IPS-20b (cell line): ENCODE results near the gene MEP1A.
"Not testable (repeated sequence)": the region's sequence is repeated elsewhere in the genome, so short reads cannot be mapped to it uniquely, and the experiment has no call there.

Experiments
- H3K27ac ChIP-seq: one replicate; pipeline ENCODE4 v1.5.1; 2013; ENCODE audit warnings: low read length
- H3K27me3 ChIP-seq: 2 replicates; pipeline ENCODE4 v1.6.1; 2013; ENCODE audit warnings: mild to moderate bottlenecking, low read length, inconsistent platforms; ENCODE audit not compliant: insufficient read depth
- H3K36me3 ChIP-seq: 2 replicates; pipeline ENCODE4 v1.6.1; 2013; ENCODE audit warnings: low read depth, mild to moderate bottlenecking, inconsistent platforms, low read length, moderate library complexity; ENCODE audit not compliant: insufficient read depth
- H3K4me1 ChIP-seq: 2 replicates; pipeline ENCODE4 v1.6.1; 2013; ENCODE audit warnings: mild to moderate bottlenecking, control low read depth, inconsistent platforms, low read length, moderate library complexity; ENCODE audit not compliant: insufficient read depth
- H3K4me3 ChIP-seq: 2 replicates; pipeline ENCODE4 v1.5.1; 2013; ENCODE audit warnings: mild to moderate bottlenecking, low read length, inconsistent platforms
- H3K9ac ChIP-seq: 2 replicates; pipeline ENCODE4 v1.6.1; 2013; ENCODE audit warnings: low read depth, mild to moderate bottlenecking, inconsistent platforms, low read length, moderate library complexity
- H3K9me3 ChIP-seq: 2 replicates; pipeline ENCODE4 v1.6.1; 2013; ENCODE audit warnings: mild to moderate bottlenecking, low read depth, low read length, inconsistent platforms; ENCODE audit not compliant: insufficient read depth

MEP1A gene

DNA sequence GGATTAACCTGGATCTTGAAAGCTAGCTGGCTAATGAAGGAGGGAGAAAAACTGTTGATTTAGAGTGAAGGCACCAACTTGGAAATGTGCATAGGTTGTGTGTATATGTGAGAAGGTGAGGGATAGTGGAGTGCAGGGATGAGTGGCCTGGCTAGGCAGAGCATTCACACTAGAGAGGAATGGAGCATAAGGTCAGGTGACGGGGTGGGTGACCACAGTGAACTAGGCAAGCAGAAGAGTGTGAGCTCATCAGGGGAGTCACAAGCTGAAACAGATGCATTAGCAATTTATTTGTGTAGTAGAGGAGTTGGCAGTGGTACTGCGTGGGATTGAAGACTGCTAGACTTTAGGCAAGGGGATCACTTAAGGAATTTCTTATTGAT, 36.0 kb upstream of the MEP1A start:
- peaks cover 7% of the 10 kb centered on the region; the same call in 1 of the 2 replicates for H3K4me1 ChIP-seq
- no peaks in the 10 kb centered on the region for H3K36me3 ChIP-seq
- H3K9ac ChIP-seq: no peak overlapping the region
- H3K9me3 ChIP-seq: no peaks in the 10 kb centered on the region
- no peak overlapping the region for H3K4me3 ChIP-seq
- no peaks in the 10 kb centered on the region for H3K27me3 ChIP-seq
- H3K27ac ChIP-seq: no peak overlapping the region

DNA sequence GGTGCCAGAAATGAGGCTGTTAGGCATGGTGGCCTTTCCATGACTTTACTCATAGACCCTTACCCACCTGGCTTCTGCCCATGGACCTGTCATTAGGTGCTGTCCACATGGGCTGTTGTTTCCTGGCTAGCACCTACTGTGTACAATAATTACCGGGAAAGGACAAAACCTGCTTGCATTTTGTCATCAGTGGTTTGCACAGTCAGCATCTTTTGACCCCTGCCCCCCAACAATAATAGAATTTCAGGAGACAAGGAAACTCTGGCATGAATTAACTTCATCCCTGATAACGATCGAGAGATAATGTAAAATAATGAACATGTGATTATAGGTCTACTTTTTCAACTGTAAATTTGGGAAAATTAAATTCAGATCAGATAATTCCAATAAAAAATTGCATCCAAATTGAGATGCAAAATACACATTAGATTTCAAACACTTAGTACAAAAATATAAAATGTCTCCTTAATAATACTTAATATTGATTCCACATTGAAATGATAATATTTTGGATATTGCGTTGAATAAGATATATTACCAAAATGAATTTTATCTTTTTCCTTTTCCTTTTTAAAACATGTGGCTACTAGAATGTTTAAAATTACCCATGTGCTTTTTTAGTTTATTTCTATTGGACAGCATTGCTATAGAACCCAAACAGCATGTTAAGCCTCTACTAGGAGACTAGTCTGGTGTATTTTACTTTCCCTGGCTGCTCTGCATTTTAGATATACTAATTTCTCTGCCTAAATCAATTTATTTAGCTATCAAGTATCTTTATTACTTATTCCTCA, 34.0 kb upstream of the MEP1A start:
- Histone ChIP-seq H3K4me1 (peaks cover 7% of the 10 kb centered on the region; the same call in 1 of the 2 replicates), H3K36me3 (no peaks in the 10 kb centered on the region), H3K9me3 (no peaks in the 10 kb centered on the region), H3K4me3 (no peak overlapping the region), H3K27ac (no peak overlapping the region), H3K9ac (no peak overlapping the region), H3K27me3 (no peaks in the 10 kb centered on the region)

DNA sequence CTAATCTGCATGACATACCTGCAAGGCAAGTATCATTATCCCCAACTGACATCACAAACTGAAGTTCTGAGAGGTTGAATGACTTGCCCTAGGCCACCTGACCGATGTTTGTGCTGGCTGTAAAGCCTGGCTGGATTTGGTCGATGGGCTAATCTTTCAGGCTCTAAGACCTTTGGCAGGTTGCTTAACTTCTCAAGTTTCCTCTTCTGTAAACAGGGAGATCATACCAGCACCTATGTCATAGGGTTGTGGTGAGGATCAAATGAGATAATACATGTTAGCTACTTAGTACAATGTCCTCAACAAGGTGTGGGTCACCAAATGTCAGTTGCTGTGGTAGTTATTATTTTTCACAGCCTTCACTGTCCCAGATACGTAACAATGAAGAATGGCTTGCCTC, 32.3 kb upstream of the MEP1A start:
- peaks cover 7% of the 10 kb centered on the region; the same call in 1 of the 2 replicates for H3K4me1 ChIP-seq
- H3K9ac ChIP-seq: no peak overlapping the region
- no peak overlapping the region for H3K27ac ChIP-seq
- H3K36me3 ChIP-seq: no peaks in the 10 kb centered on the region
- H3K27me3 ChIP-seq: no peaks in the 10 kb centered on the region
- H3K4me3 ChIP-seq: no peak overlapping the region
- no peaks in the 10 kb centered on the region for H3K9me3 ChIP-seq

DNA sequence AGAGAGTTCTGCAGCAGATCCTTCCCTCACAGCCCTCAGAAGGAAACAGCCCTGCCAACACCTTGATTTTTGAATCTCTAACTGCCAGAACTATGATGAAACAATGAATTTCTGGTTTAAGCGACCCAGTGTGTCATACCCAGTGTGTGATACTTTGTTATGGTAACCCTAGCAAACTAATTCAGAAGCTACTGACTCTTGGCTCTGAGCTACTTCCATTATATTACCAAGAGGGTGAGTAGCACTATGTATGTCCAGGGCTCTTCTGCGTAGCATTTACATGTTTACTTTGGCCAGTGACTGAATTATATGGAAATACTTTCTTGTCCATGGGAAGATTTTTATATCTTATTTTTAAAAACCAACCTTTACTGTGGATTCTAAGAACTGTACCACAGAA, 29.7 kb upstream of the MEP1A start:
- Histone ChIP-seq H3K27ac (no peak overlapping the region), H3K4me3 (no peak overlapping the region), H3K36me3 (no peaks in the 10 kb centered on the region), H3K9ac (no peak overlapping the region), H3K27me3 (no peaks in the 10 kb centered on the region), H3K4me1 (no peaks in the 10 kb centered on the region), H3K9me3 (no peaks in the 10 kb centered on the region)

DNA sequence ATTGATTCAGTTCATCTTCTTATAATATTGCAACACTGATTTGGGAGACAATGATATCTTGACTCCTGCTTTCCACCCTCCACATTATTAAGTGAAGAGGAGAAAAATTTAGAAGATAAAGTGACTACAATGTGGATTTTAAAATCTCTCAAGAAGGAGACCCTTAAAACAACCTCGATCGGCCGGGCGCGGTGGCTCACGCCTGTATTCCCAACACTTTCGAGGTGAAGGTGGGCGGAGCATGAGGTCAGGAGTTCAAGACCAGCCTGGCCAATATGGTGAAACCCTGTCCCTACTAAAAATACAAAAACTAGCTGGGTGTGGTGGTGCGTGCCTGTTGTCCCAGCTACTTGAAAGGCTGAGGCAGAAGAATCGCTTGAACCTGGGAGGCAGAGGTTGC, 28.9 kb upstream of the MEP1A start:
- H3K9ac ChIP-seq, H3K36me3 ChIP-seq, H3K27me3 ChIP-seq, H3K4me3 ChIP-seq, H3K4me1 ChIP-seq, H3K9me3 ChIP-seq, H3K27ac ChIP-seq: not testable (repeated sequence)

DNA sequence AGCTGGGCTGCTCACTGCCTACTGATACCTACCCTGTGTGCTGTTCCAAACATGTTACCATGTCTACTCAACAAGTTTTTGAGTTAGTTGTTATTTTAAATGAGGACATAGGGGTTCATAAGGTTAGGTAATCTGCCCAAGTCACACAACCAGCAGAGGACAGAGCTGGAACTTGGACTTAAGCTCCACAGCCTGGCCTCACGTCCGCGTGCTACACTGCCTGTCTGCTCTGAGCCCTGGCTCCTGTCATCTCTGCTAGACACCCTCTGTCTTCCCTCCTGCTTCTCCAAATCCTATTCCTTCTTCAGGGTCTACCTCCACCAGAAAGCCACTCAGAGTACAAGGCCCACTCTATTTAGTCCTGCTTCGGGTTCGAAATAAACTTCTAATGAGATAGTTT, 28.2 kb upstream of the MEP1A start:
- Histone ChIP-seq H3K4me3 (no peak overlapping the region), H3K4me1 (no peaks in the 10 kb centered on the region), H3K36me3 (no peaks in the 10 kb centered on the region), H3K9ac (no peak overlapping the region), H3K27ac (no peak overlapping the region), H3K9me3 (no peaks in the 10 kb centered on the region), H3K27me3 (no peaks in the 10 kb centered on the region)

DNA sequence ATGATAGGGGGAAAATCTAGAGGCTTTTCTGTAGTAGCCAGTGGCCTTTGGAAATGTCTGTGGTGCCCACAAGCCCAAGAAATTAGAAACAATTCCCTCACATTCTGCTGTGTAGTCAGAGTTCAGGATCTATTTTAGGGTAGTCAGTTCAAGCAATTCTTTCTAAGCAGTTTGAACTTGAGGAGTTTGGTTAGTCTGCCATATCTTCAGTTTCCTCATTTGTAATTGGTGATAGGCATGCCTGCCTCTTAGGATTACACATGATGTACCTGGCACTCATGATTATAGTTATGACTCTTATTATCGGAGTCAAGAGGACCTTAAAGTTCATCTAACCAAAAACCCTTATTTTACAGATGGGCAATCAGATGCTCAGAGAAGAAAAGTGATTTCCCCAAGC, 21.2 kb upstream of the MEP1A start:
- Histone ChIP-seq H3K36me3 (no peaks in the 10 kb centered on the region), H3K4me3 (no peak overlapping the region), H3K27ac (no peak overlapping the region), H3K9me3 (no peaks in the 10 kb centered on the region), H3K9ac (no peak overlapping the region), H3K27me3 (no peaks in the 10 kb centered on the region), H3K4me1 (no peaks in the 10 kb centered on the region)

DNA sequence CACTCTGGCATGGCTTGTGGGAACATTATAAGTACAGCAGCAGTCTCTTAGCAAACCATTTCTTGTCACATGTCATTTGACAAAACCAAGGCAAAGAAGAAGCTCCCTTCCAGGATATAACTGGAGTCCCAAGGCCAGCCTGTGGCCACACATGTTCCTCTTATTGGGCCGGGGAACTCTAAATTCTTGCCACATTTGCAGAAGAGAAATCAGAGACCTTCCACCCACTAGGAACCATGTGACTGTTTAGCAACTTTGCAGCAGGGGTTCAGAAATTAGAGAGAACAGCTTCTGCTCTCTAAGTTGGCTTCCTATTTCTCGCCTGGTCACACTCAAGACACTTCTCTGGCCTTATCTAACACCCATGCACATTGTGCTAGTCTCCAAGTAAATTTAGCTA, 20.4 kb upstream of the MEP1A start:
- Histone ChIP-seq H3K27ac (no peak overlapping the region), H3K9me3 (no peaks in the 10 kb centered on the region)

DNA sequence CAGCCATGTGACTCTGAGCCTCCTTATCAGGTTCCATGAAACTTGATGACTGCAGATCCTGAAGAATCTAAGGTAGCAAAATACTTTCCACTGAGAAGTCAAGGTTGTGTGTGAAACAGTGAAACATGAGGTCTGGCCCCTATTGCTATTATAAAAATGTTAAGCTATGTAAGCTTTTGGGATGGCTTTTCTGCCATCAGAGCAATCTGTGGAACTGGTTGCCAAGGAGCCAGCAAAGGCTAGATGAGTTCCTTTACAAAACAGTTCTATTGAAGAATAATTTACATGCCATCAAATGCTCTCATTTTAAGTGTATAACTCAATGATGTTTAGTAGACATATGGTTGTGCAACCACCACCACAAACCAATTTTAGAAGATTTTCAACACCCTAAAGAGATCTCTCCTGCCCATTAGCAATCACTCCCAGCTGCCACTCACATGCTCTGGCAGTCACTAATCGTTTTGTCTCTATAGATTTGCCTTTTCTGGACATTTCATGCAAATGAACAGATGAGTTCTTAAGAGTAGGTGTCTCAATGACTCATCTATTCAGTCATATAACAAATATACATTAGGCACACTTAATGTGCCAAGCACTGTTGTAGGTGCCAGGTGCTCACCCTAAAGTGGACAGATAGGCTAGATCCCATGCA, 19.9 kb upstream of the MEP1A start:
- Histone ChIP-seq H3K9ac (no peak overlapping the region), H3K4me1 (no peaks in the 10 kb centered on the region), H3K36me3 (no peaks in the 10 kb centered on the region), H3K4me3 (no peak overlapping the region), H3K9me3 (no peaks in the 10 kb centered on the region), H3K27me3 (no peaks in the 10 kb centered on the region), H3K27ac (no peak overlapping the region)

More for the DNA sequence above, 20.4 kb upstream of the MEP1A start:
- no peaks in the 10 kb centered on the region for H3K36me3 ChIP-seq
- no peak overlapping the region for H3K4me3 ChIP-seq
- H3K4me1 ChIP-seq: no peaks in the 10 kb centered on the region
- H3K9ac ChIP-seq: no peak overlapping the region
- no peaks in the 10 kb centered on the region for H3K27me3 ChIP-seq

DNA sequence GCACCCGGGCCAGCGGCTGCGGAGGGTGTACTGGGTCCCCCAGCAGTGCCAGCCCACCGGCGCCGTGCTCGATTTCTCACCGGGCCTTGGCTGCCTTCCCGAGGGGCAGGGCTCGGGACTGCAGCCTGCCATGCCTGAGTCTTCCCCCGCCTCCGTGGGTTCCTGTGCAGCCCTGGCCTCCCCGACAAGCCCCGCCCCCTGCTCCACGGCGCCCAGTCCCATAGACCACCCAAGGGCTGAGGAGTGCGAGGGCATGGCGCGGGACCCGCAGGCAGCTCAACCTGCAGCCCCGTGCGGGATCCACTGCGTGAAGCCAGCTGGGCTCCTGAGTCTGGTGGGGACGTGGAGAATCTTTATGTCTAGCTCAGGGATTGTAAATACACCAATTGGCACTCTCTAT, 18.5 kb upstream of the MEP1A start:
- not testable (repeated sequence) for H3K27me3 ChIP-seq, H3K4me1 ChIP-seq, H3K27ac ChIP-seq, H3K36me3 ChIP-seq, H3K9me3 ChIP-seq, H3K9ac ChIP-seq, H3K4me3 ChIP-seq

DNA sequence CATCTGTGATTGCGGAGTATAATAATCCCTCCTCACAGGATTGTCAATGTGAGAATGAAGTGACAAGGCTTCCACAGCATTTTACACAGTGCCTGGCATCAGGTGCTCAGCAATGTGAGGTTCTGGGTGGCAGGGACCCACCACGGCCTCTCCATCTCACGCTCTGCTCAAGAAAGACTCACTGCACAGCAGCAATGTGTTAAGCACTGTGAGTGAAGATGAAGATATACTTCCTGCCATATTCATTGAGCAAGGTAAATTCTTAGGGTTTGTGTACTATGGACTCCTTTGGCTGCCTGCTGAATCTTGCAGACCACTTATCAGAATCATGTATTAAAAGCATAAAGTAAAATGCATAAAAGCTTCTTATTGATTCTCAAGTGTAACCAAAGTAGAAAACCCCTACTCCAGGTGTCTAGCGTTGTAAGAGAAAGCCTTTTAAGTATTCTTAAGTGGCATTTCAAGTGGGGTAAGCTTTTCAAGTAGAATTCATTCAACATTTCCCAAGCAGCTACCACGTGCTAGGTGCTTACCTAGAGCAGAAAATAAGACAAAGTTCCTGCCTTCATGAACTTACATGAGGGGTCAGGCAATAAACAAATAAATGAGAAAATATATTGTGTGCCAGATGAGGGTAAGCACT, 17.0 kb upstream of the MEP1A start:
- H3K27me3 ChIP-seq: no peaks in the 10 kb centered on the region
- H3K4me1 ChIP-seq: no peaks in the 10 kb centered on the region
- H3K9ac ChIP-seq: no peak overlapping the region
- H3K27ac ChIP-seq: no peak overlapping the region
- no peaks in the 10 kb centered on the region for H3K36me3 ChIP-seq
- H3K4me3 ChIP-seq: no peak overlapping the region
- no peaks in the 10 kb centered on the region for H3K9me3 ChIP-seq
